C4-2B (cell line): ENCODE results near the gene PAK2.
"Not testable (repeated sequence)": the region's sequence is repeated elsewhere in the genome, so short reads cannot be mapped to it uniquely, and the experiment has no call there.

Experiments
- H3K27ac ChIP-seq: fragments of 450-650 bp; 2 replicates; pipeline ENCODE4 v1.5.1; 2017
- ZFX ChIP-seq: fragments of 450-650 bp; IDR thresholded peaks from 2 replicates; pipeline ENCODE4 v1.6.1; 2017
- TF ChIP-seq, protein P1 (sequence below): fragments of 450-650 bp; conservative IDR thresholded peaks from 2 replicates; pipeline ENCODE4 v1.5.1; 2017; ENCODE audit warnings: mild to moderate bottlenecking

Gene PAK2

DNA sequence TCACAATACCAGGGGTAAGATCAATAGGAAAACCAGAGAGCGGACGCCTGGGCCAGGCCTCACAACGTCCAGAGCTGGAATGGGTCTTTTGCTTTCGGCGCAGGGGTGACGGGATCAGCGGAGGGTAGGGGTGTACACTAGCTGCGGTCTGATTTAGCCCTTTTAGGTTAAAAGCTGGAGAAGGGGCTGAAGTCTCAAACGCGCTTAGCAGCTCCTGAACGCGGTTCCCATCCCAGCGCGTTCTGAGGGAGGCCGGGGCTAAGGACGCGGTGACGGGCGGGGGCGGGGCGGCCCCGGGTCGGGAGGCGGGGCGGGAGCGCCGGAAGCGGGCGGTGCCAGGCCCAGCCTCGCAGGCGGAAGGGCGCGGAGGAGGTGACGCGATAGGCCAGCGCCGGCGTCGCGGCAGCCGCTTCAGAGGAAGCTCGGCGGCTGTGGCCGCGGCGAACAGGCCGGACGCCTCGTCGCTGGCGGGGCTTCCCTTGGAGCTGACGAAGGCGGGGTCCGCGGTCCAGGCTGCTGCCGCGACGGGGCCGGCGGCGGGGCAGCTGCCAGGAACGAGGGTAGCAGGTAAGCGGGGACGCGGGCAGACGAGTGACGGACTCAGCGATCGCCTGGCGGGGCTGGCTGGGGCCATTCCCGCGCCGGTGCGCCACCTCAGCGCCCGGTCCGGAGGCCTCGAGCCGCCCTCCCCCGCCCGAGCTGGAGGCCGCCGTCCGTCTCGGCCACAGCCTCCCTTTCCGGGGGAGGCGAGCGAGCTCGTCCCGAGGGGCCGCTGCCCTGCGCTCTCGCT, 128.0 kb downstream of the PAK2 start, which contains the start of gene SENP5:
TSS of gene SENP5 (plus strand) at position 414 of the 790 bp plus-strand sequence. CDS start 17,262 bp downstream, outside the sequence.
- peak within 1 kb of the TSS; percentile 87 for H3K27ac ChIP-seq
- TF ChIP-seq, protein P1, sequence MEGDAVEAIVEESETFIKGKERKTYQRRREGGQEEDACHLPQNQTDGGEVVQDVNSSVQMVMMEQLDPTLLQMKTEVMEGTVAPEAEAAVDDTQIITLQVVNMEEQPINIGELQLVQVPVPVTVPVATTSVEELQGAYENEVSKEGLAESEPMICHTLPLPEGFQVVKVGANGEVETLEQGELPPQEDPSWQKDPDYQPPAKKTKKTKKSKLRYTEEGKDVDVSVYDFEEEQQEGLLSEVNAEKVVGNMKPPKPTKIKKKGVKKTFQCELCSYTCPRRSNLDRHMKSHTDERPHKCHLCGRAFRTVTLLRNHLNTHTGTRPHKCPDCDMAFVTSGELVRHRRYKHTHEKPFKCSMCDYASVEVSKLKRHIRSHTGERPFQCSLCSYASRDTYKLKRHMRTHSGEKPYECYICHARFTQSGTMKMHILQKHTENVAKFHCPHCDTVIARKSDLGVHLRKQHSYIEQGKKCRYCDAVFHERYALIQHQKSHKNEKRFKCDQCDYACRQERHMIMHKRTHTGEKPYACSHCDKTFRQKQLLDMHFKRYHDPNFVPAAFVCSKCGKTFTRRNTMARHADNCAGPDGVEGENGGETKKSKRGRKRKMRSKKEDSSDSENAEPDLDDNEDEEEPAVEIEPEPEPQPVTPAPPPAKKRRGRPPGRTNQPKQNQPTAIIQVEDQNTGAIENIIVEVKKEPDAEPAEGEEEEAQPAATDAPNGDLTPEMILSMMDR, result no peak
- TF ChIP-seq ZFX, result peak; percentile 96

DNA sequence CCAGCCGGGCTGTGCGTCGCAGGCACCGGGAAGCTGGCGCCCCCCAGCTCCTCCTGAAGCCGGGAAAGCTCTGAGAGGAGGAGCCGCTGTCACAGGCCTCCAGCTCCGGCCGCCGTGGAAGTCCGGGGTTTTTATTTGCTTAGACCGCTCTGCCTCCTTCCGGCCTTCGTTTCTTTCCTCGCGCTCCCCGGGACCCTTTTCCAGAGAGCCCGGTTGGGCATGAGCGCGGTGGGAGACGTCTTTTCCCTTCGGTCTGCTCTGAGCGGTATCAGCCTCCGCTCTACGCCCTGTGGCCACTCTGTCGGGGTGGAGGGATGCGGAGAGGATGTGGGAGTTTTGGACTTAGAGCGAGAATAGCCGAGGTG, 128.6 kb downstream of the PAK2 start:
- H3K27ac ChIP-seq, result peak overlapping the region; percentile 87
- TF ChIP-seq ZFX, result no peak
- TF ChIP-seq, protein P1, result no peak

DNA sequence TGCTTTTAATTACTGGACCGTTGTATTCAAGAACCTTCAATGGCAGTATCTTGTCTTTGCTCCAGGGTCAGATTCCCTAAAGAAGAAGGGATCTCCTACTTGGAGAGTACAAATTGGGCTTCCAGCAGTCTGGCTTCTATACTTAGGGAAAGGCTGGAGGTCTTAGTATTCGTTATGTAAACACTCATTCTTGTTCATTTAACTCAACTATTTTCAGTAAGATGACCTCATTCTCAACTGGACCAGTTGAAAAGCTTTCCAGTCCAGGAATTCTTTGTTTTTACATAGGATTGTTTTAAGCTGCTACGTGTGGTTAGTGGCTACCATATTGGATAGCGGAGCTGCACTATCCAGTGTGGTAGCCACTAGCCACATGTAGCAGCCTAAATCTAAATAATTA, 132.7 kb downstream of the PAK2 start:
- TF ChIP-seq, protein P1, result no peak
- no peak for TF ChIP-seq ZFX
- H3K27ac ChIP-seq, result no peak overlapping the region

DNA sequence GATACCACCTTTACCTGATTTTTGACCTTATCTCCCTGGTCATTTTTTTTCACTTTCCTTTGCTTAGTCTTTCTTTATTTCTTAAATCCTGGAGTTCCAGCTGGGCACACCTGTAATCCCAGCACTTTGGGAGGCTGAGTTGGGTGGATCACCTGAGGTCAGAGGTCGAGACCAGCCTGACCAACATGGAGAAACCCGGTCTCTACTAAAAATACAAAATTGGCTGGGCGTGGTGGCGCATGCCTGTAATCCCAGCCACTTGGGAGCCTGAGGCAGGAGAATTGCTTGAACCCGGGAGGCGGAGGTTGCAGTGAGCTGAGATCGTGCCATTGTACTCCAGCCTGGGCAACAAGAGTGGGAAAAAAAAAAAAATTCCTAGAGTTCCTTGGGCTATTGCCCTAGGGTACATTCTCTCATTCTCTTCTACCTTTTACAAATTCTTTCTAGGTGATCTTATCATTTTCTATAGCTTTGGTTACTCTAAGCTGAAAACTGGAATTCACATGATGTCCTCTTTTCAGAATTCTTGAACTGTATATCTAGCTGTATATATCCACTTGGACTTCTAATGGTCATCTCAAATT, 134.9 kb downstream of the PAK2 start:
- H3K27ac ChIP-seq, result not testable (repeated sequence)

DNA sequence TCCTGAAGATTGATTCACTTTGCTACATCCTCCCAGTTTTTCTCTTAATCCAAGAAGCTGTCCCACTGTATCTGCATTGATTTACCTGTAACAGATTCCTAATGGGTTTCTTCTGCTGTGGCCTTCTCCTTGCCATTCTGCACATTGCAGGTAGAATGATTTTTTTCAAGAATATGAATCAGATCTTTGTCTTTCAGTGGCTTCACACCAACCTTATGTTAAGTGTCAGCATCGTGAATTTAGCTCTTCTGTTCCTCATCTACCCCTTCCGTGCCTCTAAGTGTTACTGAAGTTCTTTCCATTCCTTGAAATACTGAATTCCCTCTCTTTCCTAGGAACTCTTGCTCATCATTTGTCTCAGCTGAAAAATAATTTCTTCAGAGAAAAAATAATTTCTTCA, 135.6 kb downstream of the PAK2 start:
- no peak overlapping the region for H3K27ac ChIP-seq
- TF ChIP-seq ZFX, result no peak
- TF ChIP-seq, protein P1, result no peak
